ENCODE measurements around the gene COBL. TPM values are rescaled to one million over a fixed set of nuclear protein-coding genes. Genes with fewer than 3 reads are reported as not detected.

Gene COBL
- total RNA-seq, 1 experiment from 2014 or later = 63.6 TPM

DNA sequence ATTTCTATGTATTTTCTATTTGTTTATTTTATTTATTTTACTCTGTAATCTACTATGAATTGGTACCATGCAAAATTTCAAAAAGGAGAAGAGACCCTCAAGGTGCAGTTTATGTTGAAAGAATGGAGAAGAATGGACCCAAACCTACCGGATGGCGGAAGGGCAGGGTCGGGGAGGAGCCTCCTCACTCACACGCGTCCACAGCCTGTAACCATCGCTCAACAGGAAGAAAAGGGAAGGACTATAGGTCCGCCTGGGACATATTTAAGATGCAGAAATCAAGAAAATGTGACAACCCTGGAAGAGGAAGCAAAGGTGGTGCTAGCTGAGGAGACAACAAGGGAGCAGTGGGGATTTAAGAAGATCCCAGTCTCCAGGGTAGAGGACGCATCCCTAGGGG, 158.4 kb downstream of the COBL start:
- CTCF ChIA-PET = interaction anchor here (0.7 kb wide), 1 partner anchor 131 kb away, joined by 3 read pairs; no protein-coding TSS in a partner anchor
- BruUV-seq (replicated peaks) = no TSS peak
- Histone ChIP-seq H3K9me3 (no peaks in the 10 kb centered on the region), H3K4me3 (ENCODE audit: low read depth, low read length) (no peak overlapping the region), H3K27me3 (replicated peaks; ENCODE audit: control insufficient read depth, insufficient read depth, low read length) (no peaks in the 10 kb centered on the region), H3K4me1 (peaks cover 4% of the 10 kb centered on the region), H3K36me3 (ENCODE audit: control insufficient read depth, insufficient read depth, low read length) (peaks cover 3% of the 10 kb centered on the region)
- Mint-ChIP-seq H3K36me3 (ENCODE audit: insufficient read depth, unreplicated experiment) (peaks cover 37% of the 10 kb centered on the region), H3K27ac (ENCODE audit: unreplicated experiment) (no peak overlapping the region), H3K4me1 (ENCODE audit: low read depth, unreplicated experiment) (peaks cover 11% of the 10 kb centered on the region), H3K4me3 (ENCODE audit: unreplicated experiment) (no peak overlapping the region), H3K27me3 (ENCODE audit: insufficient read depth, unreplicated experiment) (no peaks in the 10 kb centered on the region), H3K9me3 (ENCODE audit: unreplicated experiment) (no peaks in the 10 kb centered on the region)
- intact Hi-C loops (cut with micrococcal nuclease; ENCODE audit: unreplicated experiment) = no loop called here
- TF ChIP-seq, protein P1, sequence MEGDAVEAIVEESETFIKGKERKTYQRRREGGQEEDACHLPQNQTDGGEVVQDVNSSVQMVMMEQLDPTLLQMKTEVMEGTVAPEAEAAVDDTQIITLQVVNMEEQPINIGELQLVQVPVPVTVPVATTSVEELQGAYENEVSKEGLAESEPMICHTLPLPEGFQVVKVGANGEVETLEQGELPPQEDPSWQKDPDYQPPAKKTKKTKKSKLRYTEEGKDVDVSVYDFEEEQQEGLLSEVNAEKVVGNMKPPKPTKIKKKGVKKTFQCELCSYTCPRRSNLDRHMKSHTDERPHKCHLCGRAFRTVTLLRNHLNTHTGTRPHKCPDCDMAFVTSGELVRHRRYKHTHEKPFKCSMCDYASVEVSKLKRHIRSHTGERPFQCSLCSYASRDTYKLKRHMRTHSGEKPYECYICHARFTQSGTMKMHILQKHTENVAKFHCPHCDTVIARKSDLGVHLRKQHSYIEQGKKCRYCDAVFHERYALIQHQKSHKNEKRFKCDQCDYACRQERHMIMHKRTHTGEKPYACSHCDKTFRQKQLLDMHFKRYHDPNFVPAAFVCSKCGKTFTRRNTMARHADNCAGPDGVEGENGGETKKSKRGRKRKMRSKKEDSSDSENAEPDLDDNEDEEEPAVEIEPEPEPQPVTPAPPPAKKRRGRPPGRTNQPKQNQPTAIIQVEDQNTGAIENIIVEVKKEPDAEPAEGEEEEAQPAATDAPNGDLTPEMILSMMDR (IDR thresholded peaks at IDR 0.05; ENCODE audit: insufficient read depth in 1 of 2, low read depth in 1 of 2, low read length in 1 of 2, severe bottlenecking in 1 of 2, unreplicated experiment in 1 of 2) = no peak
- DNase-seq = no peak
- POLR2A ChIA-PET = no interaction called here

DNA sequence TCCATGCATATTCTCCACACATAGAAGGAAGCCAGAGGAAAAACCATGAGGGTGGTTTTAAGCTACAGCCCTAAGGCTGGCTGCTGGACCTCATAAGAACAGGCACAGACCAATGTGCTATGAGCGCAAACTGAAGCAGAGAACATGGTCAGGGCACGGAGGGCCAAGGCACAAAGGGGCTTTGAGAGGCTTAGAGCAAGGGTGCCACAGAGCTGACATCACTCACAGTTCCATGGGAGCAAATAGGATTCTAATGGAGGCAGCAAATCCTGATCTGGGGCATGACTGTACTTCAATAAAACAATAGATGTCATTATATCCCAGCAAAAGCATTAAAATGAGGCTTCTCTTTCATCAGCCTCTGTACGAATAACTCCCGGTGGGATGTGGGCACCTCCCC, 162.4 kb downstream of the COBL start:
- peaks cover 5% of the 10 kb centered on the region for H3K4me1 Mint-ChIP-seq (ENCODE audit: low read depth, unreplicated experiment)
- intact Hi-C loops (cut with micrococcal nuclease; ENCODE audit: unreplicated experiment) = no loop called here
- no peaks in the 10 kb centered on the region for H3K27me3 Mint-ChIP-seq (ENCODE audit: insufficient read depth, unreplicated experiment)
- H3K4me3 Mint-ChIP-seq (ENCODE audit: unreplicated experiment) = no peak overlapping the region
- peaks cover 26% of the 10 kb centered on the region for H3K9me3 Mint-ChIP-seq (ENCODE audit: unreplicated experiment)
- Histone ChIP-seq H3K36me3 (ENCODE audit: control insufficient read depth, insufficient read depth, low read length) (peaks cover 2% of the 10 kb centered on the region), H3K4me1 (no peaks in the 10 kb centered on the region), H3K4me3 (ENCODE audit: low read depth, low read length) (no peak overlapping the region), H3K9me3 (no peaks in the 10 kb centered on the region), H3K27me3 (replicated peaks; ENCODE audit: control insufficient read depth, insufficient read depth, low read length) (no peaks in the 10 kb centered on the region)
- CTCF ChIA-PET = interaction anchor here (2.3 kb wide), 1 partner anchor 8 kb away, joined by 7 read pairs; no protein-coding TSS in a partner anchor
- DNase-seq = no peak
- peaks cover 55% of the 10 kb centered on the region for H3K36me3 Mint-ChIP-seq (ENCODE audit: insufficient read depth, unreplicated experiment)
- H3K27ac Mint-ChIP-seq (ENCODE audit: unreplicated experiment) = no peak overlapping the region
- BruUV-seq (replicated peaks) = no TSS peak
- POLR2A ChIA-PET = no interaction called here
- TF ChIP-seq, protein P1 (IDR thresholded peaks at IDR 0.05; ENCODE audit: insufficient read depth in 1 of 2, low read depth in 1 of 2, low read length in 1 of 2, severe bottlenecking in 1 of 2, unreplicated experiment in 1 of 2) = no peak

DNA sequence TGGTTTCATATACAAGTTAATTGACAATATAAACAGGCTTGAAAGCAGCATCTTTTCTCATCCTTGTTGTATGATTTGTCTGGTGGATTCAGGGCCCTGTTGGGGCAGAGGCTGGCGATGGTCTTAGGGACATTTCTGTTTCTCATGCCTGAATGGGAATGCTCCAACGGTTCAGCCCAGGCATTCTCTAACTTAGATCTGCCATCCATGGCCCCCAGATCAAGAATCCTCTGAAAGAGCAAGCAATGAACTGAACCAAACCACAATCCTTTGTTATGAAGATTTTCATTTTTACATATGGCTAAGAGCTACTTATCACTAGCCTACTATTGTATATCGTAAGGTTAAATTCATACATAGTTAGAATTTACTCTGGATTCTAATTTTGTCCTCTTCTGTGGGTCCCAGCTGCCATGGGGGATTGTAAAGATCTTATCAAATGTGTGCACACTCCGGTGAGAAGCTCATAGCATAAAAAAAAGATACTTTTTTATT, 163.9 kb downstream of the COBL start:
- ChIA-PET CTCF (interaction anchor here (1.9 to 2.3 kb wide), 2 partner anchors 8 to 10 kb away, joined by 6 to 7 read pairs; no protein-coding TSS in a partner anchor), POLR2A (no interaction called here)
- Mint-ChIP-seq H3K27ac (ENCODE audit: unreplicated experiment) (no peak overlapping the region), H3K4me3 (ENCODE audit: unreplicated experiment) (no peak overlapping the region), H3K27me3 (ENCODE audit: insufficient read depth, unreplicated experiment) (no peaks in the 10 kb centered on the region), H3K9me3 (ENCODE audit: unreplicated experiment) (peaks cover 41% of the 10 kb centered on the region), H3K36me3 (ENCODE audit: insufficient read depth, unreplicated experiment) (peaks cover 66% of the 10 kb centered on the region), H3K4me1 (ENCODE audit: low read depth, unreplicated experiment) (peaks cover 5% of the 10 kb centered on the region)
- no peak overlapping the region for H3K4me3 ChIP-seq (ENCODE audit: low read depth, low read length)
- H3K4me1 ChIP-seq = no peaks in the 10 kb centered on the region
- TF ChIP-seq, protein P1 (IDR thresholded peaks at IDR 0.05; ENCODE audit: insufficient read depth in 1 of 2, low read depth in 1 of 2, low read length in 1 of 2, severe bottlenecking in 1 of 2, unreplicated experiment in 1 of 2) = no peak
- H3K36me3 ChIP-seq (ENCODE audit: control insufficient read depth, insufficient read depth, low read length) = peaks cover 1% of the 10 kb centered on the region; the same call in 1 of the 2 replicates
- peaks cover 13% of the 10 kb centered on the region for H3K9me3 ChIP-seq
- no peak for DNase-seq
- BruUV-seq (replicated peaks) = no TSS peak
- intact Hi-C loops (cut with micrococcal nuclease; ENCODE audit: unreplicated experiment) = no loop called here
- no peaks in the 10 kb centered on the region for H3K27me3 ChIP-seq (replicated peaks; ENCODE audit: control insufficient read depth, insufficient read depth, low read length)

Measured in Caco-2 (cell line).